Upper lobe of left lung (tissue), 4 donors: Measurements from ENCODE around the gene GLRX5.

Experiments used
- POLR2A ChIP-seq, 4 donors: fragments of 450-650 bp; IDR thresholded peaks; one replicate each; pipeline ENCODE4 v1.5.1; 2016 to 2017; ENCODE audit warnings: antibody characterized with exemption in 4 of 4, mild to moderate bottlenecking in 2 of 4
- POLR2AphosphoS5 ChIP-seq, 2 donors: sonication (generic); formaldehyde crosslinking; IDR thresholded peaks; one replicate each; pipeline ENCODE4 v1.5.1; 2017; ENCODE audit warnings: antibody characterized with exemption in 2 of 2
- TF ChIP-seq, protein P1 (sequence below), 6 experiments: fragments of 450-650 bp in 4 of 6; fragments of 200-600 bp in 2 of 6; sonication (generic) in 2 of 6; IDR thresholded peaks; one replicate each; pipeline ENCODE4 v1.5.1; 2016 to 2019; ENCODE audit warnings: antibody characterized with exemption in 6 of 6

DNA sequence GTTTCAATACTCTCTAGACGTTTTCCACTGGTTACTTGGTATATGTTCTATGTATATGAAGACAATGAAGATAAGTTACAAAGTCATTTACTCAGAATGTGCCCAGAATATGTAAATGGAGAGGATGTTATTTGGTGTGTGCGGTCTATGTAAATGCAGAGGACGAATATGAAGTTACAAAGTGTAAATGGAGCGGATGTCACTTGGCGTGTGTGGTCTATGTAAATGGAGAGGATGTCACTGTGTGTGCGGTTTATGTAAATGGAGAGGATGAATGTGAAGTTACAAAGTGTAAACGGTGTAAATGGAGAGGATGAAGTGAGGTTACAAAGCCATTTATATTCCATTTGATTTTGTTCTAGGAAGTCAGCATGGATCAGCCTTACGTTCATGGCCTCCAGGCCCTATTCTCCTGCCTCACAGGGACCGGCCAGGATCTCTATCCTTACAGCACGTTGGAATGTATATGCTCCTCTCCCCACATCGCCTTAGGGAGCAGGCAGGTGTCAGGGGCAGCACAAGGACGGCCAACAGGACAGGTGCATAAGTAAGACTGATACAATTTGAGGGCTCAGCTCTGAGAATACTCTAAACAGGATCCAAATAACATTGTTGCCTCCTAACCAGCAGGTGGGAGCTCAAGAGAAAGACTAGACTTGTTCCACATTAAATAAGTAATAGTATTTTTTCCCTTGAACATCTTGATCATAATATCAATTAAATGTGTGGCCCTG, 42.4 kb downstream of the GLRX5 start:
- TF ChIP-seq, protein P1, sequence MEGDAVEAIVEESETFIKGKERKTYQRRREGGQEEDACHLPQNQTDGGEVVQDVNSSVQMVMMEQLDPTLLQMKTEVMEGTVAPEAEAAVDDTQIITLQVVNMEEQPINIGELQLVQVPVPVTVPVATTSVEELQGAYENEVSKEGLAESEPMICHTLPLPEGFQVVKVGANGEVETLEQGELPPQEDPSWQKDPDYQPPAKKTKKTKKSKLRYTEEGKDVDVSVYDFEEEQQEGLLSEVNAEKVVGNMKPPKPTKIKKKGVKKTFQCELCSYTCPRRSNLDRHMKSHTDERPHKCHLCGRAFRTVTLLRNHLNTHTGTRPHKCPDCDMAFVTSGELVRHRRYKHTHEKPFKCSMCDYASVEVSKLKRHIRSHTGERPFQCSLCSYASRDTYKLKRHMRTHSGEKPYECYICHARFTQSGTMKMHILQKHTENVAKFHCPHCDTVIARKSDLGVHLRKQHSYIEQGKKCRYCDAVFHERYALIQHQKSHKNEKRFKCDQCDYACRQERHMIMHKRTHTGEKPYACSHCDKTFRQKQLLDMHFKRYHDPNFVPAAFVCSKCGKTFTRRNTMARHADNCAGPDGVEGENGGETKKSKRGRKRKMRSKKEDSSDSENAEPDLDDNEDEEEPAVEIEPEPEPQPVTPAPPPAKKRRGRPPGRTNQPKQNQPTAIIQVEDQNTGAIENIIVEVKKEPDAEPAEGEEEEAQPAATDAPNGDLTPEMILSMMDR (IDR thresholded peaks at IDR 0.05) = no peak
- TF ChIP-seq POLR2AphosphoS5 (IDR thresholded peaks at IDR 0.05) (no peak), POLR2A (IDR thresholded peaks at IDR 0.05) (no peak)
